Activated gamma-delta T cell (primary cell): ENCODE measurements around the gene PKNOX2.
"Not testable (repeated sequence)": the region's sequence is repeated elsewhere in the genome, so short reads cannot be mapped to it uniquely, and the experiment has no call there.

ENCODE experiments used
- DNase-seq: peaks from one replicate; lab custom pipeline; 2025; lab: John Stamatoyannopoulos, UW

PKNOX2 gene

DNA sequence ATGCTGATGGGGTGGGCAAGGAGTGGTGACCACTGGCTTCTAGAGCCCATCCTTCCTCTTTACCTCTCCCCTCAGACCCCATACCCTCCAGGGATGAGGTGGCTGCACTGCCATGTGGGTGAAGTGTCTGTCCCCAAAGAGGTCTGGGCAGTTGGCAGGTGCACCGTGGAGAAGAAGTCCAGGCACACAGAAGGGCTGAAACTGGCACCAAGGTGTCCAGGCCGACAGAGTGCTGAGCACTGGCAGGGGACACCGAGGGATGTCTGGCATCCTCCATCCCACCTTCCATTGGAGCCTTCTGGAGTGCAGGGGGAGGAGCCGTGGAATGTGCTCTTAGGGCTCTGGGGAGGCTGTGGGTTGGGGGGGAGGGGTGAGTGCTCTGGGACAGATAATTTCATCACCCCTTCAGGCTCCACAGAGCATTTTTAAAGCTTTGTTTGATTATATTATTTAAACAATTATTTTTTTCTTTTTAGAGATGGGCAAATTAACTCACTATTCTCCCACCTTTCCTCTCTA, 37.9 kb downstream of the PKNOX2 start:
- no peak for DNase-seq

- DNase-seq = no peak
Measured at GRCh38 chr11:125202977-125203376, 38.4 kb downstream of the PKNOX2 start.

DNA sequence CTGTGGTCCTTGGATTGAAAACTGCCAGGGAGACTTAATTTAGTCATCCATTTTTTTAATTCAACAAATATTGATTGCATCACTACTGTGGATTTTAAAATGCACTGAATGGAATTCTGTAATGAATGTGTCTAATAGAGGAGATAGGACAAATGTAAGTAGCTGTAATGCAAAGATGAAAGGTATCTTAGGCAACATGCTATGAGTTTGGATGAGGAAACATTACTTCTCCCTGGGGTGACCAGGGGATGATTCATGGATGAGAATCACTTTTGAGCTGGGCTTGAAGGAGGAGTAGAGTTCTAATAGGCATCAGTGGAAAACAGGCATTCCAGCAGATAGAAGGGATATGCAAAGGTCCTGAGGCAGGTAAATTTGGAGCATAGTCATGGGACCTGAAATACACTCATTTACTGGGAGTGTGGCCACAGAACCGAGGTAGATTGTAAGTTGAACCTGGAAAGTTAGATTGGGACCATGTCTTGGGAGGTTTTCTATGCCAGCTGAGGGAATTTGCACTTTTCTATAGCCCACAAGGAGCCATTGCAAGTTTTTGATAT, 43.4 kb downstream of the PKNOX2 start:
- no peak for DNase-seq

GRCh38 chr11:125210066-125210465, 45.5 kb downstream of the PKNOX2 start:
- no peak for DNase-seq

DNA sequence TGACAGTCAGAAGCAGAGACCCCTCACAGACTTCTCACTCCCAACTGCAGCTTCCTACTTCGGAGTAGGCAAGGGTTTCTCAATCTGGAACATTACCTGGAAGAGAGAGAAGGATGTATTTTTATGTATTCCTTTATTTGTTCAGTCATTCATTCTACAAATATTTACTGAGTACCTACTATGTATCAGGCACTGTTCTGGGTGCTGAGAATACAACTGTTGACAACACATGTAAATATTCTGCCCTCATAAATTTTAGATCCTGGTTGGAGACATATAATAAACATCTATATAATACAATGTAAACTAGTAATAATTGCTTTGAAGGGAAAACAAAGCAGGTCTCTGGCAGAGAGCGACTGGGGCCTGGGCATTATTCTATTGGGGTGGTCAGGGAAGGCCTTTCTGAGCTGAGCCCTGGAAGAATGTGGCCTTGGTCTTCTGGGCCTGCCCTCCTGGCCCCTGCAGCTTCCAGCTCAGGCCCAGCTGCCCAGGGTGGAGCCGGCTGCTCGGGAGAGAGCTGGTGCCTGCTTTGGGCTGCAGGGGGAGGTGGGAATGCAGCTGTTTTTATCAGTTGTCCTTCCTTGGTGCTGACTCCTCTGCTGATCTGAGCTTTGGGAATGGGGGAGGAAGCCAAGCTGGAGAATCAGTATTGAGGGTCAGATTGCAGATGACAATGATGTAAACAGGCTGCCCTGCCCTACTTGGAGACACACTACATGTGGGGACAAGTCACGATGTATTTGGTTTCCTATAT, 46.8 kb downstream of the PKNOX2 start:
- no peak for DNase-seq

GRCh38 chr11:125211948-125212340, 47.4 kb downstream of the PKNOX2 start:
- no peak for DNase-seq

DNA sequence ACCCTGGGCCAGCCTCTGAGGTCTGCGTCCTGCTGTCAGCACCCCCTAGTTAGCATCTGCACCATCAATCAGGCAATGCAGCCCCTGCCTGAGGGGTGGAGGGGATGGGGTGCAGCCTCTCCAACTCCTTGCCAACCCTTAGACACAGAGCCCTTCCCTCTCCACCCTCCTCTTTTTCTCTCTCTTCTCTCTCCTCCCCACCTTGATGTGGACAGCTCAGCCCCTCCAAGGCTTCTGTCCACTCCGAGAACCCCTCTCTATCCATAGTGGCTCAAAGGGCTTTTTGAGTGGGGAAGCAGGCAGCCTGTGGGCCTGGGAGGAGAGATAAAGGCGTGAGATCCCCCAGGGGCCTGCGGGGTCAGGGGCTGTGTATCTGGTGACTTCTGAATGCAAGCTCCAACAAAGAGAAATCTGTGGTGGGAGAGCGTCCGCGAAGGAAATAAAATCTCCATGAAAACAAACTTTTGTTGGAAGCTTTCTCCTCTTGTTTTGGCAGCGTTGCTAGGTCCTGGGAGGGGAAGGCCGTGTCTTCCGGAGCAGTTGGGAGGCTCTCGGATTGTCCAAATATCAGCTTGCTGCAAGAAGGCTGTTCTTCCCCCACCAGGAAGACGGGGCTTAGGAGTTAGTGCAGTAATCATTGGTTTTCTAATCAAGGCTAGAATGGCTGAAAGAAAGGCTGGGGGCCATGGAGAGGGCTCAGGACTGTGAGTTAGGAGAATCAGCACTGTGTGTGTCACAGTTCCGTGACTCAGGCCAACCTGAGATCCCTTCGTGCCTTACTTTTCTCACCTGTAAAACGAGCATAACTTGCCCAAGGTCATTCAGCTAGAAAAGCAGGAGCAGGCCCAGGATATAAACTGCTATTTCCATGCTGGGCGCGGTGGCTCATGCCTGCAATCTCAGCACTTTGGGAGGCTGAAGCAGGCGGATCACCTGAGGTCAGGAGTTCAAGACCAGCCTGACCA, 50.3 kb downstream of the PKNOX2 start:
- no peak for DNase-seq

DNA sequence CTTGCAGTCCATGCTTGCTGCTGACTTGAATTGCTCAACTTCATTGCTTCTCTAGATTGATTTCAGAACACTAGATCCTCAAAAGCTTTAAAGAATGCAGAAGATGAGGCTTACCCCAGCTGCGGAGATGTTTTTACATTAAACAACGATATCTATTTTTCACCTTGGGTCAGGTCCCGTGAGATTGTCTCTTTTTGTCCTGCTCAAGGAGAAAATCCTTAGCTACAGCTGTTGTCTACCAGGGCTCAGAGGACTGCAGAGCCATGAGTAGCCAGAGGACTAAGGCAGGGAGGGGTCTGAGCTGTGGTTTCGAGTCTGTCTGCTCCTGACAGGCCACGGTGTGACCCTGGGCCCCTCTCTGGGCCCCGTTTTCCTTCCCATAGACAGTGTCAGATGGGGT, 51.4 kb downstream of the PKNOX2 start:
- DNase-seq = no peak

DNA sequence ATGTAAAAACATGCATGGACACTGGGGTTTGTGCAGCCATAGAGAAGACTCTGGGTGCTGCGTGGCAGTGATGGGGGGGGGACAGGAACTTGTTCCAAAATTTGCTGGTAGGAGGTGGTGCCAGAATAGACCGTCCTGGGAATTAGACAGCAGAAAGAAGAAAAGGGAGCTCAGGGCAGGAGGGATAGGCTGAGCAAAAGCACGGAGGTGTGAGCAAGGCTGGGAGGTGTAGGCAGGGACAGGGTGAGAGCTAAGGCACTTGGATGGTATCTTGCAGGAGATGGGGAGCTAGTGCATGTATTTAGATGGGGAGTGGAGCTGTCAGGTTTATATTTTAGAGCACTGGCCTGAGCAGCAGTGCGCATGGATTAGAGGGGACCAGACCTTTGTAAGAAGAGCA, 53.8 kb downstream of the PKNOX2 start:
- DNase-seq = no peak

DNA sequence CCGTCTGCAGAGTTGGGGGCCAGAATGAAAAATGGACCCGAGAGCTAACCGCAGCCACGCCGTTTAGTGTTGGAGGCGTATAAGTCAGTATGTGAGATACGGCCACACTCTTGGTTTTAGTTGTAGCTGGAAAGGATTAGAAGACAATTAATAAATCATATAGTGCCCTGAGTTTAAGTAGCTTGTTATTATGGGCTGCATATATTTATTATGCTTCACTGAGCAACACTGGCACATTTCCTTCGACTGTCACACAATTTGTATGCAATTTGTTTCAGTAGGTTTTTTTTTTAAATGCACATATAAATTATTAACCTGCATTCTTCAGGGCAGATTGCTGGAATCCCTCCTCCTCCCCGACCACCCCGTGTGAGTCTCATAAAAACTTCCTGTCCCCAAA, 56.9 kb downstream of the PKNOX2 start:
- no peak for DNase-seq

DNA sequence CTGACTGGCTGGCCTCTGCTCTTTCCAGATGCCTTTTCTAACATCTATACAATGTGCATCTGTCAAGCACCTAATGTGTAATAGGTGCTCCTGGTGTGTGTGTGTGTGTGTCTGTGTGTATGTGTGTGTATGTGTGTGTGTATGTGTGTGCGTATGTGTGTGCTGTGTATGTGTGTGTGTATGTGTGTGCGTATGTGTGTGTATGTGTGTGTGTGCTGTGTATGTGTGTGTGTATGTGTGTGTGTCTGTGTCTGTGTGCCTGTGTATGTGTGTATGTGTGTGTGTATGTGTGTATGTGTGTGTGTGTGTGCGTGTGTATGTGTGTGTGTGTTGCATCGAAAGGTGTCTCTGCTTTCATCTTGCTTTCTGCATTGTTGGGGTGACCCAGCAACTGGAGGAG, 57.9 kb downstream of the PKNOX2 start:
- no peak for DNase-seq

DNA sequence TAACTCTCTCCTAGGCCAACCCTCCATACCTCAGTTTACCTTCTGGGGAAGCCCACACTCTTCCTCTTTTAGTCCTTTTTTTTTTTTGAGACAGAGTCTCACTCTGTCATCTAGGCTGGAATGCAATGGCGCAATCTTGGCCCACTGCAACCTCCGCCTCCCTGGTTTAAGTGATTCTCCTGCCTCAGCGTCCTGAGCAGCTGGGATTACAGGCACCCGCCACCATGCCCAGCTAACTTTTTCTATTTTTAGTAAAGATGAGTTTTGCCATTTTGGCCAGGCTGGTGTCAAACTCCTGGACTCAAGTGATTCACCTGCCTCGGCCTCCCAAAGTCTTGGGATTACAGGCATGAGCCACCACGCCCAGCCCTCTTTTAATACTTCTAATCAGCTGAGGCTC, 58.6 kb downstream of the PKNOX2 start:
- DNase-seq = not testable (repeated sequence)

DNA sequence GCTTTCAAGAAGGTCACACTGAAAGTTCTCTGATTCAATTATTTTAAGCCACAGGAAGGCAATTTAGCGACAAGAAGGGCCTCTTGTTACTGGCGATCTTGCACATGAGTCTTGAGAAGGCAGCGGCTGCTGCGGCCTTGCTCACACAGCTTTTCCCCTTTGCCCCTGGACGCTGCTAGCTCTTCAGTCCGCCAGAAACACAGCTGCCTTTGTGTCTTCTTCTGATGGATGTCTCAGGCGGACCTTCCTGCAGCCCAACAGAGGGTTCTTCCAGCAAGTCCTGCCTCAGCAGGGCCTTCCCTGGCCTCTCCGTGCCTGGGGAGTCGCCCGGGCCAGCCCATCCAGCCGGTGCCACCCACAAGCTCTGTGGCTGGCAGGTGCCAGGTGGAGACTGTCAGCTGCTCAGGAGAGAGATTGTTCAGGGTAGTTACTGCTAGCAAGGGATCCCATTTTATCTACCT, 59.4 kb downstream of the PKNOX2 start:
- no peak for DNase-seq

- DNase-seq = no peak
Measured at GRCh38 chr11:125224391-125225021, 60.0 kb downstream of the PKNOX2 start.

GRCh38 chr11:125225401-125225800, 60.9 kb downstream of the PKNOX2 start:
- DNase-seq = no peak

- no peak for DNase-seq
Measured at GRCh38 chr11:125226031-125226430, 61.5 kb downstream of the PKNOX2 start.

DNA sequence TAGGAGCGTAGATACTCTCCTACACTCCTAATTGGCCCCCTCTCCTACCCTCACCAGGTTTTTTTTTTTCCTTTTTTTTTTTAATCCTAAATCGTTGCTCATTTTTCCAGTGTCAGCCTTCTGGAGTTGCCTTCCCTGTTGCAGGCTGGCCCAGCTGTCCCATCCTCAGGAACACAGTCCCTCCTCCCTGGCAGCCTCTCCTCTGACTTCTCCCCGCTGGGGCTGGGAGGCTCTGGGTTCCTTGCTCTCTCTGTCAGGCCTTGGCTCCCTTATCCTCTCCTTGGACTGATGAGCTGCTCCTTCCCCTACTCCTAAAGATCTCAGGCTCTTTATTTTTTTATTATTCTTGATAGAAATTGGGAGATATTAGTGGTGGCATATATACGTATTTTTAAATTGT, 62.2 kb downstream of the PKNOX2 start:
- no peak for DNase-seq

- DNase-seq = no peak
Measured at GRCh38 chr11:125227151-125227550, 62.6 kb downstream of the PKNOX2 start.

DNA sequence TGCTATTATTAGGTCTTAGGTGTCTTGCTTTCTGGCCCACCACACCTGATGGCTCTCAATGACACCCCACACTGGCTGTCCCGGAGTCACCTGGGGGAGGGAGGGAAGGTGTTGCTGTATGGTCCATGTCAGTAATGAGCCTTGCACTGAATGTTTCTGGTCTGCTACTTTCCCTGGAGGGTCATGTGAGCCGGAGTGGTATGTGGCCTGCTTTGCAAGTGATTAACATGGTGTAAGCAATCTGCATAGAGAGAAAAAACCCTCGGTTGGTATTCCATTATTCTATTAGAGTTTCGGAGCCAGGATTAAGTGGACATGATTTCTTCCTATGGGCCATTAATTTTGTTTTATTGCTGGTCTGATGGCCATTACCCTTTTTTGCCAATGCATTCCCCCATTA, 63.9 kb downstream of the PKNOX2 start:
- no peak for DNase-seq

DNA sequence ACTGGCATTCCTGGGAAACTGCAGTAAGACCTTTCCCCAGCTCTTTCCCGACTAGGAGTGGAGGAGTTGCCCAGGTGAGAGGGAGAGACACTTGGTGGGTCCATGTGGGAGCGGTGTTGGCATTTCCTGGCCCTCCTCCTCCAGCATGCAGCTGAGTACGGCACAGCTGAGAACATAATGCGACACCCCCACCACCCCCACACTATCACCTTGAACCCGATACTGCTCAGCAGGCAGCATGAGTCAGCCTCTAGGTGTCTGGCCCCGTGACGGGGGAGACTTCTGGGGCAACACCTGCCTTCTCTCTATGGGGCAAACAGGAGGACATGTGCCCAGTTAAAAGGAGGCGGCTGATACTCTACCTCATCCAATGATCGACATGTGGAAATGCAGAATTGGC, 64.4 kb downstream of the PKNOX2 start:
- no peak for DNase-seq

GRCh38 chr11:125229916-125230315, 65.4 kb downstream of the PKNOX2 start:
- DNase-seq = no peak

GRCh38 chr11:125233116-125233515, 68.6 kb downstream of the PKNOX2 start:
- DNase-seq = no peak
